Mucosa of gallbladder (tissue), 1 donor: Measurements from ENCODE around the gene DAZ3. TPM values are rescaled to one million over a fixed set of nuclear protein-coding genes. Genes with fewer than 3 reads are reported as not detected.
"Not testable (repeated sequence)": the region's sequence is repeated elsewhere in the genome, so short reads cannot be mapped to it uniquely, and the experiment has no call there.

Source experiments
- DNase-seq: peaks from one replicate; pipeline ENCODE4 v3.0.0-alpha.2; 2020; ENCODE audit warnings: low spot score
- total RNA-seq: library from RNA; stranded (reverse); gene quantifications from one replicate; pipeline ENCODE4 v1.2.1, GENCODE V29; 2021
- donor health status: DM: no; HTN: no; CAD: no.

DAZ3 gene
- total RNA-seq, result not detected

GRCh38 chrY:24813293-24813692 is at the start of gene DAZ3:
Gene DAZ3 (minus strand): TSS chrY:24813393. CDS start chrY:24813185, 208 bp downstream.
- not testable (repeated sequence) for DNase-seq

DNA sequence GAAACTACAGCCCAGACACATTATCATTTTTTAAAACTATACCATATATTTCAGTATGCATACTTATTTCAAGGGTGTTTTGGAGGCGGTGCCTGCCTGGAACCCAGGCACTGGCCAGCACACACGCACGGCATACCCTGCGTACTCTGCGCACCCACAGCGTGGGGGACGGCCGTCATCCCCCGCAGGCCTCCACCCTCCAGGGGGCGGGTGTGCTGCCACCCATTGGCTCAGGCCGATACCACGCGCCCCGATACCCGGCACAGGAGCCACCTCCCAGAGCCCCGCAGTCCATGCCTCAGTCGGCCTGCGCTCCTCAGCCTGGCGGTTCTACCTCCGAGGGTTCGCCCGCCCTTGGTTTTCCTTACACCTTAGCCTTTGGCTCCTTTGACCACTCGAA is 20.4 kb upstream of the DAZ3 start, which contains the start of gene DAZ4:
TSS of gene DAZ4 (plus strand) at position 301 of the 400 bp plus-strand sequence. CDS start 208 bp downstream, outside the sequence.
- DNase-seq, result not testable (repeated sequence)

DNA sequence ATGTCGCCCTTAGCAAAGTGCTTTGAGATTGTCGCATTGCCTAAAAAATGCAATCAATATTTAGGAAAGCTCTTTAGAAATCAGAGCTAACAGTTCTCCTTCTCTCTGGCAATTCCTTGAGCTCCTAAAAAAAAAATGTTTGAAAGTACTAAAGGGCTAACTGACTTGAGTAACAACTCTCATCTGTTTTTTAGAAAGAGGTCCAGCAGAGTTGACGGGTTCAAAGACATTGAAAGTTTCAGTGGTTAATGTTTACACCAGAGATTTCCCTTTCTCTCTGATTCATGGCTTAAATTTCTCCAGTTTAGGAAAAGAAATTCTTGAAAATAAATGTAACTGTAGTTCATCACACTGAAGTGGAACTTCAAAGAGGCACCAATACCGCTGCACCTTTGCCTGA is 11.9 kb upstream of the DAZ3 start:
- not testable (repeated sequence) for DNase-seq

DNA sequence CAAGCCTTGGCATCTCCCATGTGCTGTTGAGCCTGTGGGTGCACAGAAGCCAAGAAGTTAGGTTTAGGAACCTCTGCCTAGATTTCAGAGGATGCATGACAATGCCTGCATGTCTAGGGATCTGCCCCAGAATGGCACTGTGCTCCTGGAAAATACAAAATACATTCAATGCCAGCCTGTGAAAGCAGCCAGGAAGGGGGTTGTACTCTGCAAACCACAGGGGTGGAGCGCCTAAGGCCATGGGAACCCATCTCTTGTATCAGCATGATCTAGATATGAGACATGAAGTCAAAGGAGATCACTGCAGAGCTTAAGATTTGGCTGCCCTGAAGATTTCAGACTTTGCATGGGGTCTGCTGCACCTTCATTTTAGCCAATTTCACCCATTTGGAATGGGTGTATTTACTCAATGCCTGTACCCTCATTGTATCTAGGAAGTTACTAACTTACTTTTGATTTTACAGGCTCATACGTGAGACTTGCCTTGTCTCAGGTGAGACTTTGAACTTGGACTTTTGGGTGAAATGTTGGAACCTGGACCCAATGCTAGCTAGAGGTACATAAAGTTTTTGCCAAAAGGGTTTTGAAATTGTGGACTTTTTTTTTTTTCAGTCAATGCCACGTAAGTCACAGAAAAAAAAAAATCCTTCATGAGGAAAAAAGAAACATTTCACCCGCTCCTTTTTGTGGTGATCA is 11.1 kb upstream of the DAZ3 start:
- DNase-seq, result not testable (repeated sequence)

GRCh38 chrY:24821836-24822235 is 8.6 kb upstream of the DAZ3 start:
- not testable (repeated sequence) for DNase-seq

Other genes with a start within 250 kb of the DAZ3 start
- not detected for gene BPY2B, start 195.4 kb downstream of the DAZ3 start, total RNA-seq
- gene DAZ4, start 20.5 kb upstream of the DAZ3 start, total RNA-seq, result not detected
- gene BPY2C, start 238.7 kb upstream of the DAZ3 start, total RNA-seq, result not detected